Fibroblast of gingiva (primary cell): ENCODE data around the gene LRRC53.

Experiments used
- DNase-seq: peaks from one replicate; pipeline ENCODE4 v3.0.0-alpha.2; 2011; ENCODE audit warnings: low read depth

The LRRC53 gene

GRCh38 chr1:74502858-74503257, 9.6 kb downstream of the LRRC53 start:
- no peak for DNase-seq

- DNase-seq = peak; percentile 52
Observed at GRCh38 chr1:74502432-74502831, 10.0 kb downstream of the LRRC53 start.

- no peak for DNase-seq
Observed at GRCh38 chr1:74498901-74499300, 13.5 kb downstream of the LRRC53 start.

GRCh38 chr1:74496669-74497068, 15.7 kb downstream of the LRRC53 start:
- DNase-seq = no peak

GRCh38 chr1:74486036-74486435, 26.4 kb downstream of the LRRC53 start:
- no peak for DNase-seq

GRCh38 chr1:74485622-74486021, 26.8 kb downstream of the LRRC53 start:
- peak; percentile 16 for DNase-seq

GRCh38 chr1:74481607-74482006, 30.8 kb downstream of the LRRC53 start:
- DNase-seq = no peak

GRCh38 chr1:74480068-74480467, 32.3 kb downstream of the LRRC53 start:
- no peak for DNase-seq

- DNase-seq = no peak
Observed at GRCh38 chr1:74478979-74479378, 33.4 kb downstream of the LRRC53 start.

GRCh38 chr1:74474585-74474984, 37.8 kb downstream of the LRRC53 start:
- no peak for DNase-seq

GRCh38 chr1:74471470-74471869, 40.9 kb downstream of the LRRC53 start:
- DNase-seq = no peak

GRCh38 chr1:74470936-74471335, 41.5 kb downstream of the LRRC53 start:
- DNase-seq = no peak

GRCh38 chr1:74470251-74470650, 42.2 kb downstream of the LRRC53 start:
- DNase-seq = no peak

GRCh38 chr1:74468982-74469603, 43.3 kb downstream of the LRRC53 start:
- DNase-seq = peak; percentile 47

- peak; percentile 37 for DNase-seq
Observed at GRCh38 chr1:74467786-74468377, 44.5 kb downstream of the LRRC53 start.

GRCh38 chr1:74465193-74465681, 47.2 kb downstream of the LRRC53 start:
- DNase-seq = no peak

GRCh38 chr1:74464037-74464436, 48.4 kb downstream of the LRRC53 start:
- DNase-seq = peak; percentile 4

- DNase-seq = peak; percentile 63
Observed at GRCh38 chr1:74463333-74463988, 49.0 kb downstream of the LRRC53 start.

- no peak for DNase-seq
Observed at GRCh38 chr1:74457253-74457652, 55.2 kb downstream of the LRRC53 start.

GRCh38 chr1:74455390-74455789, 57.0 kb downstream of the LRRC53 start:
- DNase-seq = no peak

- no peak for DNase-seq
Observed at GRCh38 chr1:74453277-74453676, 59.1 kb downstream of the LRRC53 start.

GRCh38 chr1:74452035-74452434, 60.4 kb downstream of the LRRC53 start:
- DNase-seq = no peak

- no peak for DNase-seq
Observed at GRCh38 chr1:74437035-74437434, 75.4 kb downstream of the LRRC53 start.
